ENCODE data around the gene MORN5. TPM values are rescaled to one million over a fixed set of nuclear protein-coding genes. Genes with fewer than 3 reads are reported as not detected.

The MORN5 gene
- total and polyA plus RNA-seq, 4 donors: not detected

- 94% methylated on average over 4 of the region's 4 CpGs for WGBS
- Histone ChIP-seq H3K9ac (ENCODE audit: low read depth in 1 of 2, low read length in 2 of 2) (no peak overlapping the region), H3K9me3 (ENCODE audit: control insufficient read depth in 4 of 4, low read length in 3 of 4) (no peaks in the 10 kb centered on the region), H3K36me3 (ENCODE audit: control insufficient read depth in 4 of 4, insufficient read depth in 3 of 4, low read depth in 1 of 4, low read length in 3 of 4) (no peaks in the 10 kb centered on the region), H3K4me1 (ENCODE audit: control insufficient read depth in 4 of 4, insufficient read depth in 4 of 4, low read length in 3 of 4) (no peaks in the 10 kb centered on the region), H3K27me3 (ENCODE audit: control insufficient read depth in 4 of 4, insufficient read depth in 4 of 4, low read length in 3 of 4) (no peaks in the 10 kb centered on the region), H3K4me3 (ENCODE audit: low read depth in 1 of 3, low read length in 3 of 3) (no peak overlapping the region), H3K27ac (ENCODE audit: low read depth in 1 of 2, low read length in 2 of 2) (no peak overlapping the region)
- no peak for DNase-seq (ENCODE audit: low spot score)
- TF ChIP-seq CTCF (IDR thresholded peaks at IDR 0.05; ENCODE audit: low read depth, low read length, missing input control): no peak
Observed at GRCh38 chr9:122195875-122196274, 36.2 kb downstream of the MORN5 start.

GRCh38 chr9:122197426-122197825 lies 37.7 kb downstream of the MORN5 start:
- no peak for TF ChIP-seq ATF3 (IDR thresholded peaks at IDR 0.05)
- TF ChIP-seq JUND (IDR thresholded peaks at IDR 0.05): no peak
- no peak for TF ChIP-seq RAD21 (IDR thresholded peaks at IDR 0.05)
- TF ChIP-seq, protein P1, sequence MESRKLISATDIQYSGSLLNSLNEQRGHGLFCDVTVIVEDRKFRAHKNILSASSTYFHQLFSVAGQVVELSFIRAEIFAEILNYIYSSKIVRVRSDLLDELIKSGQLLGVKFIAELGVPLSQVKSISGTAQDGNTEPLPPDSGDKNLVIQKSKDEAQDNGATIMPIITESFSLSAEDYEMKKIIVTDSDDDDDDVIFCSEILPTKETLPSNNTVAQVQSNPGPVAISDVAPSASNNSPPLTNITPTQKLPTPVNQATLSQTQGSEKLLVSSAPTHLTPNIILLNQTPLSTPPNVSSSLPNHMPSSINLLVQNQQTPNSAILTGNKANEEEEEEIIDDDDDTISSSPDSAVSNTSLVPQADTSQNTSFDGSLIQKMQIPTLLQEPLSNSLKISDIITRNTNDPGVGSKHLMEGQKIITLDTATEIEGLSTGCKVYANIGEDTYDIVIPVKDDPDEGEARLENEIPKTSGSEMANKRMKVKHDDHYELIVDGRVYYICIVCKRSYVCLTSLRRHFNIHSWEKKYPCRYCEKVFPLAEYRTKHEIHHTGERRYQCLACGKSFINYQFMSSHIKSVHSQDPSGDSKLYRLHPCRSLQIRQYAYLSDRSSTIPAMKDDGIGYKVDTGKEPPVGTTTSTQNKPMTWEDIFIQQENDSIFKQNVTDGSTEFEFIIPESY (IDR thresholded peaks at IDR 0.05): no peak
- no peak for TF ChIP-seq HNF4A (conservative IDR thresholded peaks at IDR 0.05)
- TF ChIP-seq GABPA (IDR thresholded peaks at IDR 0.05 in 1 of 2, conservative IDR thresholded peaks at IDR 0.05 in 1 of 2): no peak
- TF ChIP-seq MAX (IDR thresholded peaks at IDR 0.05): no peak
- TF ChIP-seq FOXA1 (IDR thresholded peaks at IDR 0.05): no peak
- no peak for TF ChIP-seq TAF1 (conservative IDR thresholded peaks at IDR 0.05)
- TF ChIP-seq FOXA2 (IDR thresholded peaks at IDR 0.05): no peak
- no peak for TF ChIP-seq HNF4G (IDR thresholded peaks at IDR 0.05)
- TF ChIP-seq CTCF (IDR thresholded peaks at IDR 0.05; ENCODE audit: low read depth, low read length, missing input control): no peak
- TF ChIP-seq YY1 (IDR thresholded peaks at IDR 0.05): no peak
- H3K9ac ChIP-seq (ENCODE audit: low read depth in 1 of 2, low read length in 2 of 2): no peak overlapping the region
- no peaks in the 10 kb centered on the region for H3K36me3 ChIP-seq (ENCODE audit: control insufficient read depth in 4 of 4, insufficient read depth in 3 of 4, low read depth in 1 of 4, low read length in 3 of 4)
- H3K4me3 ChIP-seq (ENCODE audit: low read depth in 1 of 3, low read length in 3 of 3): no peak overlapping the region
- no peaks in the 10 kb centered on the region for H3K9me3 ChIP-seq (ENCODE audit: control insufficient read depth in 4 of 4, low read length in 3 of 4)
- H3K27ac ChIP-seq (ENCODE audit: low read depth in 1 of 2, low read length in 2 of 2): no peak overlapping the region
- H3K4me1 ChIP-seq (ENCODE audit: control insufficient read depth in 4 of 4, insufficient read depth in 4 of 4, low read length in 3 of 4): no peaks in the 10 kb centered on the region
- DNase-seq (ENCODE audit: low spot score): no peak
- no peaks in the 10 kb centered on the region for H3K27me3 ChIP-seq (ENCODE audit: control insufficient read depth in 4 of 4, insufficient read depth in 4 of 4, low read length in 3 of 4)
- WGBS: 58% methylated on average over 7 of the region's 7 CpGs

Measured in liver (tissue), 9 donors.